Endodermal cell (in vitro differentiated cells): Measurements from ENCODE around the gene CCNI2. TPM values are rescaled to one million over a fixed set of nuclear protein-coding genes. Genes with fewer than 3 reads are reported as not detected.

Source experiments
- DNase-seq: peaks from one replicate; pipeline ENCODE4 v3.0.0-alpha.2; 2017
- H3K27ac ChIP-seq: 2 replicates; pipeline ENCODE4 v1.5.1; 2013; ENCODE audit warnings: mild to moderate bottlenecking, low read depth, low read length, moderate library complexity
- H3K27me3 ChIP-seq: 2 replicates; pipeline ENCODE4 v1.6.1; 2013; ENCODE audit warnings: mild to moderate bottlenecking, low read length, moderate library complexity; ENCODE audit not compliant: insufficient read depth, control insufficient read depth, poor library complexity, severe bottlenecking
- H3K36me3 ChIP-seq: 2 replicates; pipeline ENCODE4 v1.7.0; 2013; ENCODE audit warnings: mild to moderate bottlenecking, low read length, moderate library complexity; ENCODE audit not compliant: control insufficient read depth, insufficient read depth
- H3K4me1 ChIP-seq: one replicate; pipeline ENCODE4 v1.7.0; 2013; ENCODE audit warnings: low read length; ENCODE audit not compliant: control insufficient read depth, insufficient read depth
- H3K4me3 ChIP-seq: 2 replicates; pipeline ENCODE4 v1.5.1; 2013; ENCODE audit warnings: mild to moderate bottlenecking, low read length, moderate library complexity
- H3K9ac ChIP-seq: 2 replicates; pipeline ENCODE4 v1.6.1; 2013; ENCODE audit warnings: mild to moderate bottlenecking, low read length, moderate library complexity; ENCODE audit not compliant: poor library complexity, severe bottlenecking; ENCODE audit errors: extremely low read depth
- H3K9me3 ChIP-seq: 2 replicates; pipeline ENCODE4 v1.6.1; 2013; ENCODE audit warnings: mild to moderate bottlenecking, low read length, moderate library complexity; ENCODE audit not compliant: control insufficient read depth
- H3K27ac Mint-ChIP-seq: 2 replicates; pipeline ENCODE4 v1.8.0; 2020; ENCODE audit warnings: mixed read lengths
- H3K27me3 Mint-ChIP-seq: 2 replicates; pipeline ENCODE4 v1.8.0; 2021; ENCODE audit warnings: mild to moderate bottlenecking, mixed read lengths; ENCODE audit not compliant: insufficient read depth
- H3K36me3 Mint-ChIP-seq: 2 replicates; pipeline ENCODE4 v1.8.0; 2020; ENCODE audit warnings: low read depth, mixed read lengths
- H3K4me1 Mint-ChIP-seq: 2 replicates; pipeline ENCODE4 v1.8.0; 2020; ENCODE audit warnings: mixed read lengths
- H3K4me3 Mint-ChIP-seq: 2 replicates; pipeline ENCODE4 v1.8.0; 2020; ENCODE audit warnings: mild to moderate bottlenecking, moderate library complexity, mixed read lengths
- H3K9me3 Mint-ChIP-seq: 2 replicates; pipeline ENCODE4 v1.8.0; 2020; ENCODE audit warnings: mild to moderate bottlenecking, mixed read lengths
- CTCF ChIP-seq: fragments of 200-600 bp; sonication (generic); conservative IDR thresholded peaks from 2 replicates; pipeline ENCODE4 v1.5.0; 2021; ENCODE audit warnings: antibody characterized with exemption, mild to moderate bottlenecking
- WGBS, 2 experiments: methylation state at CpG; one replicate each; pipeline versions ENCODE4 v1.1.5 to v1.1.7; 2013; ENCODE audit warnings: missing lambda C conversion rate in 2 of 2, mixed read lengths in 1 of 2; ENCODE audit not compliant: insufficient coverage in 1 of 2, insufficient read length in 1 of 2; 5-methylcytosine and 5-hydroxymethylcytosine counted together
- total RNA-seq, 2 donors: library from RNA; stranded (reverse); fragmentation: NEBNext Ultra II Directional in 1 of 2; extraction: Animal tissue kit (Norgen Biotek cat#: 25700) in 1 of 2; gene quantifications; 2 replicates in 1 of 2; 3 replicates in 1 of 2; pipeline ENCODE4 v1.2.1, GENCODE V29; 2021

Gene CCNI2
- total RNA-seq, 2 donors from 2014 or later = 1.2 to 1.3 TPM

DNA sequence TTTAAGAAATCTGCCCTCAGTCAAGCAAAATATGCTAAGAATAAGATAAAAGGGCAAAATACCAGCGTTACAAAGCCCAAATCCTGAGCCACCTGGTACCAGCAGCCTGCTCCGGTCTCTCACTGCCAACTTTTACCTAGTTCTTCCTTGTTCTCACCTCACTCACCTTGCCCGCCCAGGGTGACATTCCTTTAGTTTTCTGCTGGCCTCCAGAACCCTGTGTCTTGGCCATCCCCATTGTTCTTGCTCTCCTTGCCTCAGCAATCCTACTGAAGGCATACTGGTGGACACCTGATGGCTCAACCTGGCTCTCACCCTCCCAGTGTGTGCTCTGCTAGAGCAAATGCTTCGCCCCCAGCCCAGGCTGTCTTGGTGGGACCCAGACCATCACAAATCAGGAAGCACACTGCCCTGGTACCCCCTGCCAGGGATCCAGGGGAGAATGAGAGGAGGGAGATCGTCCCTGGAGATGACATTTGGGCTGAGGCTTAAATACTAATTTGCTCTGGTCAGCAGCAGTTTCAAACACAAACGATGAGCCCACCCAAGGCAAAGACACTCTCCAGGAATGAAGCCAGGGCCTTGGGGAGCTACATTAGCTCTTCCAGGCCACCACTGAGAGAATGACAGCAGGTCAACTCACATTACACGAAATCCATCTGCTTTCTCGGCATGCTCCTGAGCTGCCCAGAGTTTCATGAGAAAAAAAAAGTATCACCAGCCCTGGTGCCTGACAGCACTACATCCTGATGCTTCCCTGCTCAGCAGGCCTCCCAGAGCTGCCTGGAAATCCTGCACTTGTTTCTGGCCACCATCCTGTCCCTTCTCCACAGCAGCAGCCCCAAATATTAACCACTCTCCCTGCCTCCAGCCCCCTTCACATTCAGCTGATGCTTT lies 42.0 kb downstream of the CCNI2 start:
- WGBS, 2 experiments = 86 to 87% methylated on average over 7 to 8 of the region's 8 CpGs
- TF ChIP-seq CTCF = no peak
- H3K9ac ChIP-seq = no peak overlapping the region

DNA sequence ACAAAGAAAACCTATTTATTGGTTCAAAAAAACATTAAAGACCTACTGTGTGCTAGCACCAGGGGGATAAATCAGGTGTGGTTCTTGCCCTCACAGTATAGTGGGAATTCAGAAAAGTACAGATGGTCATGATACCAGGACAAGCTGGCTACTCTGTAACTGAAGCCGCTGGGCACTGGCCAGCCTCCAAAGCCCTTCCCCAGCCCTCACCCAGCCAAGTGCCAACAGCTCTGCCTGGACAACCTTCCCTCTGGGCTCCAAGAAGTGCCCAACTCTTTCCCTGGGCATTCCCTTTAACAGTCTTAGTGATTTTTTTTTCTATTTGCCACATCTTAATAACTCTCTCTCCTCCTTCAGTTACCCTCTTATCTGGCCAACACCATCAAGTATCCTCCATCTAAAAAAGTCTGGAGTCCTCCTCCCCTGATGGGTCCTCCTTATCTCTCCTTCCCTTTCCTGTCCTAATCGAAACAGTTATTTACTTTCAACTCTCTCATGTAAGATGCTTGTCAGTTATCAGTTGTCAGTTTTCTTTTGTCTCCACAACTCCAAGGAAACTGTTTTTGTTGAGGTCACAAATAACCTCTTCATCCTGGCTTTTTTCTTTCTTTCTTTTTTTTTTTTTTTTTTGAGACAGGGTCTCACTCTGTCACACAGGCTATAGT lies 43.1 kb downstream of the CCNI2 start:
- peaks cover 14% of the 10 kb centered on the region for H3K27me3 Mint-ChIP-seq
- H3K4me3 Mint-ChIP-seq = no peak overlapping the region
- Histone ChIP-seq H3K36me3 (no peaks in the 10 kb centered on the region), H3K4me1 (peaks cover 5% of the 10 kb centered on the region), H3K9me3 (no peaks in the 10 kb centered on the region), H3K9ac (no peak overlapping the region), H3K4me3 (no peak overlapping the region), H3K27ac (no peak overlapping the region), H3K27me3 (peaks cover 14% of the 10 kb centered on the region)
- H3K36me3 Mint-ChIP-seq = no peaks in the 10 kb centered on the region
- WGBS, 2 experiments = 56 to 71% methylated on average over 1 to 2 of the region's 2 CpGs
- H3K4me1 Mint-ChIP-seq = peaks cover 29% of the 10 kb centered on the region
- H3K27ac Mint-ChIP-seq = no peak overlapping the region
- TF ChIP-seq CTCF = no peak
- no peak for DNase-seq
- H3K9me3 Mint-ChIP-seq = no peaks in the 10 kb centered on the region

More for the DNA sequence above, 42.0 kb downstream of the CCNI2 start:
- no peaks in the 10 kb centered on the region for H3K9me3 Mint-ChIP-seq
- H3K27ac Mint-ChIP-seq = peak overlapping the region; percentile 32
- no peak overlapping the region for H3K27ac ChIP-seq
- no peak overlapping the region for H3K4me3 Mint-ChIP-seq
- peaks cover 16% of the 10 kb centered on the region for H3K27me3 Mint-ChIP-seq
- H3K4me1 Mint-ChIP-seq = peaks cover 29% of the 10 kb centered on the region
- no peak for DNase-seq
- peaks cover 5% of the 10 kb centered on the region for H3K4me1 ChIP-seq
- H3K9me3 ChIP-seq = no peaks in the 10 kb centered on the region
- H3K4me3 ChIP-seq = no peak overlapping the region
- no peaks in the 10 kb centered on the region for H3K36me3 ChIP-seq
- no peaks in the 10 kb centered on the region for H3K36me3 Mint-ChIP-seq
- H3K27me3 ChIP-seq = peaks cover 17% of the 10 kb centered on the region

- no peak for TF ChIP-seq CTCF
- 95% methylated on average over 3 of the region's 3 CpGs; no CpG with 5 or more reads in 1 of the 2 experiments for WGBS, 2 experiments
- no peak overlapping the region for H3K4me3 ChIP-seq
- Mint-ChIP-seq H3K9me3 (no peaks in the 10 kb centered on the region), H3K27me3 (peaks cover 11% of the 10 kb centered on the region), H3K27ac (no peak overlapping the region), H3K4me1 (peaks cover 29% of the 10 kb centered on the region), H3K4me3 (no peak overlapping the region), H3K36me3 (no peaks in the 10 kb centered on the region)
- H3K4me1 ChIP-seq = peaks cover 5% of the 10 kb centered on the region
- DNase-seq = no peak
- peaks cover 12% of the 10 kb centered on the region for H3K27me3 ChIP-seq
- no peaks in the 10 kb centered on the region for H3K36me3 ChIP-seq
- no peaks in the 10 kb centered on the region for H3K9me3 ChIP-seq
- H3K9ac ChIP-seq = no peak overlapping the region
- no peak overlapping the region for H3K27ac ChIP-seq
Measured at GRCh38 chr5:132791026-132791425, 43.8 kb downstream of the CCNI2 start.
